ENCODE measurements around the gene SLCO3A1.
A peak's percentile ranks its signal among the peaks of the same experiment; 100 is the strongest.

Gene SLCO3A1

DNA sequence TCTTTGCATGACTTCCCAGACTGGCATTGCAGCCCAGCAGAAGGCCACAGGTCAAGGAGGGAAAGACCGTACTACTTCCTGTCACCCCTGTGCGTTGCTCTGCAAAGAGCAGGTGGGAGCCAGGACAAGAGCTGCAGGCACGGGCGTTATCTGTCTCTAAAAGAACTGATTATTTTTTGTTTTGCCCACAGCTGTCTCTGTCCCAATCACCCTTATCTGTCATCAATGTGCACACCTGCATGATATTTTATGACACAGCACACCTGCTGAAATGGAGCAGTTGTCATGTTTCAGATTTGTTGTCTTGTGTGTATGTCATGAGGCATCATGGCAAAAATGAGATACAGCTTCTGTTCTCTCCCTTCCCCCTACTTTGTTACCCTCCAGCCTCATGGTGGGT is 58.8 kb downstream of the SLCO3A1 start:
- no peak for DNase-seq

DNA sequence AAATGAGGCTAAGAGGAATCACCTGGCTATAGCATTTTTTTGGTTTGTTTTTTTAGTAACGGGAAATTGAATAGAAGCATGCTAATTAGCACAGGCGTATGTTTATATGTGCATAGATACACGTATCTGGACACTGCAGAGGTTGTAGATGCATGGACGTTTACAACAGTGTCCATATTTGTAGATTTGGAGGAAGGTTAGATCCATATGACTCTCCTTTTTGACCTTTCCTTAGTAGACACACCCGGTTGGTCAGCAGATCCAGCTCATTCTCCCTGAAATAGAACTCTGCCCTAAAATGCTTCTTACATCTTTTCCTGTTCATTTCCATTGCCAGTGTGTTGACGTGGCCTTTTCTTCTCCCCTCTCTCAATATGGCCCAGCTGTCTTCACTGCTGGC is 60.1 kb downstream of the SLCO3A1 start:
- no peak for DNase-seq

DNA sequence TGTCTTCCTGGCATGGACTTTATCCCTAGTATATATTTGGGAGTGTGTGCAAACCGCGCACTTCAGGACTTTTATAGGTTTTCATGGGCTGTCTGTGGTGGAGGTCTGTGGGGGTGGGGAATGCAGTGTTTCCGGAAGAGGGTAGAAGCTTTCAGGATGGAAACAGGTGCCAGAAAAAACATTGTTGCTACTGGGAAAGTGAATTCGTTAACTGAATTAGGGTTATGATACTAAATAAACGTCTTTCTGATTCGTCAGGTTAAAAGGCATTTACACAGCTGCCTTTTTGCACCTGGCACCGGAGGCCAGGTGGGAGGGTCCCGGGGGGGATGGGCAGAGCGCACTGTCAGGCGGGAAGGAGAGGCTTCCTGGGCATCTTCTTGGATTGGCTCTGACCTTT is 62.1 kb downstream of the SLCO3A1 start:
- DNase-seq: no peak

DNA sequence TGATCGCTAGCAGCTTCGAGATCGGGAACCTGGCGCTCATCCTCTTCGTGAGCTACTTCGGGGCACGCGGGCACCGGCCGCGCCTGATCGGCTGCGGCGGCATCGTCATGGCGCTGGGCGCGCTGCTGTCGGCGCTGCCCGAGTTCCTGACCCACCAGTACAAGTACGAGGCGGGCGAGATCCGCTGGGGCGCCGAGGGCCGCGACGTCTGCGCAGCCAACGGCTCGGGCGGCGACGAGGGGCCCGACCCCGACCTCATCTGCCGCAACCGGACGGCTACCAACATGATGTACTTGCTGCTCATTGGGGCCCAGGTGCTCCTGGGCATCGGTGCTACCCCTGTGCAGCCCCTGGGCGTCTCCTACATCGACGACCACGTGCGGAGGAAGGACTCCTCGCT is 62.5 kb downstream of the SLCO3A1 start:
- no peak for DNase-seq

DNA sequence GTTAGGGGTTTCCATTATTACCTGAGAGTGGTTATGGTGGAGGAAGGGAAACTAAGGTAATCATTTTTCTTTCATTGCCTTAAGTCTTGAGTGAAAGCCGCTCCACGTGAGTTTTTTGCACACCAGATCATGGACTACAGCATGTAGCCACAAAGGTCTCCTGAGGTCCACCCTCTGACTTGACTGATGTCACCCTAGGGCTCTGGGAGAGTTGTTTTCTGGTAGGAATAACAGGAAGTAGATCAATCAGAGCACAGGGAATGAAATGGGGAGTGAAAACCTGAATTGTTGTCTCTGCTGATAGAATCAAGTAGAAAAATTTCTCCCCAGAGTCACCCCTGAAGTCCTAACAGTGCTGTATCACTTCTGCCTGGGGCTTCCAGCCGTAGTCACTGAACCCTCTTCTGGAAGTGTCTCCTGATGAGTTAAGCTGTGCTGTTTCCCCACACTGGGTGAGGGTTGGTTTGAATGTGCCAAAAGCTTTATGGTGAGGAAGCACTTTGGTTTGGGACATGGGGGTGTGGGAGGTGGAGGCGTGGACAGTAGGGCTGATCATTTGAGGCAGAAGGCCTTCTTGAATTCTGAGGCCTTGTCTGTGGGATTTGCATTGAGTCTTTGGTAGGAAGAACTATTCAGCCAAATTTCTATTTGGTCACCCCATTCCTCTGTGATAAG is 64.3 kb downstream of the SLCO3A1 start:
- DNase-seq: peak; percentile 86 to 94

DNA sequence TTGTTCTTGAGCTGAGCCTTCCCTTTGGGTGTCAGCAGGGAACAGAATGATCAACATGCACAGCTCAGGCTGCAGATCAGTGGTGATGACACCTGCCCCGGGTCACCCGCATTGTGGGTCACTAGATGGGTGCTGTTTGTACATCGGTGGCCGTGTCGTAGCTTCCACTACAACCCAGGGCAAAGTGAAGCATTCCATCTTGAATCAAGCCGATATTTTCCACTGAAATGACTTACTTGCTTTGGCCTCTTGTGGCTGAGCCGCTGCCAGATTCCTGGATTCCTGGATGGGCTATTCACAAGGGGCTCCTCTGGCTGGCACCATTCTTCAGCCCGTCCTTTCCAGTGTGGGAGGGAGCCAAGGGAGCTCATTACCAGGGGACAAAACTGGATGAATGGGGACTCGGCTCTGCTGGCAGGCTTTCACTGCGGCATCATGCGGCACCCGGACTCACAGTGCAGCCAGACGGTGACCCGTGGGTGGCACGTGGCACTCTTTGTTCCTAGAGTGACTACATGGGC is 65.6 kb downstream of the SLCO3A1 start:
- no peak for DNase-seq

DNA sequence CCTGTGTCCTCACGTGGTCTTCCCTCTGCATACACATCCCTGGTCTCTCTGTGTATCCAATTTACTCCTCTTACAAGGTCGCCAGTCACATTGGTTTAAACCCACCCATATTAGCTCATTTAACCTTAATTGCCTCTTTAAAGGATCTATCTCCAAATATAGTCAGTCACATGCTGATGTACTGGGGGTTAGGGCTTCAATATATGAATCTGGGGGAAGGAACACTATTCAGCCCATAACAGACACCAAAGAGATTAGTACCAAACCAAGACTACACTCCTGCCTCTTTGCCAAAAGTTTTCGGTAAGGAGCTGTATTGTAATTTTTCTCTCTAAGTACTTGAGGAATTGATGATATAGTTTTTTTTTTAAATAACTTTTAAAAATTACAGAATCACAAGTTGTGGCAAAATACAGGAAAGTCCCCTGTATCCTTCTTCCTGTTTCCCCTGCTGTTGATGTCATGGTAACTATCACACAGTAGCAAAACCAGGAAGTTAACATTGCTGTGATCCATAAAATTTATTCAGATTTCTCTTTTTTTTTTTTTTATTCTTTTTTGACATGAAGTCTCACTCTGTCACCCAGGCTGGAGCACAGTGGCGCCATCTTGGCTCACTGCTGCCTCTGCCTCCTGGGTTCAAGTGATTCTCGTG is 67.8 kb downstream of the SLCO3A1 start:
- peak; percentile 67 to 89 for DNase-seq

DNA sequence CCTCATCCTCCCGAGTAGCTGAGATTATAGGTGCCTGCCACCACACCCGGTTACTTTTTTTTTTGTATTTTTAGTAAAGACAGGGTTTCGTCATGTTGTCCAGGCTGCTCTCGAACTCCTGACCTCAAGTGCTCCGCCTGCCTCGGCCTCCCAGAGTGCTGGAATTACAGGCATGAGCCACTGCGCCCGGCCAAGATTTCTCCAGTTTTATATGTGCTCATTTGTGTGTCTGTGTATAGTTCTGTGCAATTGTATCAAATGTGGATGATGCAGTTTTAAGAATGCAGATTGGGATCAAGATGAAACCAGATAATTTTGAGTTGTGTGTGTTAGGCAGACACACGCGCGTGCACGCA is 68.3 kb downstream of the SLCO3A1 start:
- DNase-seq: no peak

DNA sequence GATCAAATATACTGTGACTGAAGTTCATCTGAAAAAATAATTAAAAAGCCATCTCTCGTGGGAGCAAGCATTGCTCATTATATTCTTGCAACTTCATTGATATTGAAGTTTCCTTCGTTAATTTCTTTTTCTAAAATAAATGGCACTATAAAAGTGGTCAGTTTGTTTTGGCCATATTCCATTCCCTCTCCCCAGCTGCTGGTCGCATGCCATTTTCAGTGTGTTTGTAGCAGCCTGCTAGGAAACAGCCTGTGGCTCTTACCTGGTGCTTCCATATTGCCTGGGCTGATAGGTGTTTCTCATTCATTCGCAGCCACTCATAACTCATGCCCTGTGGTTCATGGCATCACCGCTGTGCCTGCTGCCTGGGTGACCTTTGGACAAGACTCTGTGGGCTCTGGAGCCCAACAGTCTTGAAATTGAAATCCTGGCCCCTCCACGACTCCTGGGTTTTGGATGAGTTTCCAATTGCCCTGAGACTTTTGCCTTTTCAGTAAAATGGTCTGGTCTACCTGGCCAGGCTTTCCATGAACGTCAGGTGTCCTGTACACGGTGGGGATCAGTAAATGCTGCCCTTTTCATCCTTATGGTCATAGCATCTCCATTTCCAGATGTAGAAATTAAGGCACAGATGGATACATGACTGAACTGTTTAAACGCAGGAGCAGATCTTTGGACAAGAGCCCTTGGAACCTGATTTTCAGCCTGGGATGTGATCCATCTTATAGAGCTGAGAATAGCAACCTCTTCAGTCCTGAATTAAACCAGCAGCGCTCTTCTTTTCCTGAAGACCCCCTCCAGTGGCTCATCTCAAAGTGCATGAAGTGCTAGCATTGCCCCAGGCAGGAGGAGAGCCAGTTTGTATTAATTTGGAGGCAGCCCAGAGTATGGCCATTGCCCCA is 69.4 kb downstream of the SLCO3A1 start:
- DNase-seq: no peak

DNA sequence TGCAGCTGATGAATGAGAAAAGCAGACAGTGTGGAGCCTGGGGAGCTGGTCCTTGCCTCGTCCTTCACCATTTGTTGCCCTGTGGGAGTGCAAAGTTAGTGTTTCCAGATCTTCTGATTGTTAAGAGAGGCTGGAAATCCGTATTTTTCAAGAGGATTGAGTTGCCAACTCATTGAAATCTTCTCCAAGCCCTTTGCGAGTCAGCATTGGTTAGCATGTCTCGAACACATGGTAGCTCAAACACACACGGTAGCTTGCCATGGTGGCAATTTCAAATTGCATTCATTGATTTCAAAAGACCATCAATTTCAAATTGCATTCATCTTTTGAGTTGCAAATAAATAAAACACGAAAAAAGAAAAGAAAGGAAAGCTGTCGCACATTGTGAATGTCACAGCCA is 70.7 kb downstream of the SLCO3A1 start:
- DNase-seq: no peak

DNA sequence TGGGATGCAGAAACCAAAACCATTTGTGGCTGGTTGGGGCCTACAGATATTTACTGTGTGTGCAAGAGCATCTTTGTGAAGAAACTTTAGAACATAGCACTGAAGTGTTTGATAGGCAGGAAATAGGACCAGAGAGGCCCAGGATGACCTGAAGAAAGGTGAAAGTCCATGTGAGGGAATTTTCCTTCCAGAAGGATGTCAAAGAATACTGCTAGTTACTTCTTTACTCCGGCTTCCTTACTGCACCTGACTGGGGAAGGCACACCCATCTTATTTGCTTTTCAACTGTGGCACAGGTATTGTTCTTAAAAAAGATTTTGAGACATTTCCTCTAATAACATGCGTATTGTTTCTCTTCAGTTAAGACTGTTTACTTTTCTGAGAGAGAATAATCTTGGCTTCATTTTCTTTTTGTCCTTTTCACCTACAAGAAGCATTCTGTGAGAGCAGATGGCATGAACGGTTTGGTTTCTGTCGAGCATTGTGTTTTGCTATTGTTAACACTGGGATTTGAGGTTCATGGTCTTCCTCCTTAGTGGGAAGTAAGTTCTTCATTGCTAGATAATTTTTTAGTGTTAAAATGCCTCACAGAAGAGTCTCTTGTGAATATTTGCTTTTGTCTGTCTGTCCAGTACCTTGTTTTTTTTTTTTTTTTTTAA is 71.5 kb downstream of the SLCO3A1 start:
- no peak for DNase-seq

DNA sequence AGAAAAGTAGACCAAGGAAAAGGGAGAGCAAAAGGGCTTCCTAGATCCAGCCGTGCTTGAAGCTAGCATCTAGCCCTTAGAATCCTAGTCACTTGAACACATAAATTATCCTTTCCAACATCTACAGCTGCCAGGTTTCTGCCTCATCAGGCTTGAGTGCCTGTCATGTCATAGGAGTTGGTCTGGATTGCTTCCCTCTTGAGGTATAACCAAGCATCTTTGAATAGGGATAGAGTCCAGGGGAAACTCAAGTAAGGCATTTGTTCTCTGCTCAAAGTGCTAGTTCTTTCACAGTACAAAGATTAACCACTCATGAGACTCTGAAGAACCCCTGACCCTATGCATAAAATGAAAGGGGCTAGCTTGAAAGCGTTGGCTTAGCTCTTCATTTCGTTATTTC is 72.3 kb downstream of the SLCO3A1 start:
- DNase-seq: no peak

DNA sequence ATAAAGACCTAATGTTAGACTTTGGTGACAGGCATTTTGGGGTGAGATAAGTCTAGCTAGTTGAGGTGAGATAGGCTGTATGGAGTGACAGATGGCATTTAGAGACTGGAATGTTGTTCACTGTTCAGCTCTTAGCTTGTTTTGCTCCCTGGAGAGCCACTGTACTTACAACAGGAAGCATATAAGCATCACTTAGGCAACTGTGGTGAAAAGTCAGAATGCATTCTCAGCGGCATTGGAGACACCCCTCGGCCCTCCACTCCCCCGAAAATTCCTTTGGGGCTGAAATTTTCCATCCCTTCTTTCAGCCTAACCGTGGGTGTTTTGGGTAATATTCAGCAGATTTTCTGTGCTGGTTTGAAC is 73.4 kb downstream of the SLCO3A1 start:
- DNase-seq: no peak

DNA sequence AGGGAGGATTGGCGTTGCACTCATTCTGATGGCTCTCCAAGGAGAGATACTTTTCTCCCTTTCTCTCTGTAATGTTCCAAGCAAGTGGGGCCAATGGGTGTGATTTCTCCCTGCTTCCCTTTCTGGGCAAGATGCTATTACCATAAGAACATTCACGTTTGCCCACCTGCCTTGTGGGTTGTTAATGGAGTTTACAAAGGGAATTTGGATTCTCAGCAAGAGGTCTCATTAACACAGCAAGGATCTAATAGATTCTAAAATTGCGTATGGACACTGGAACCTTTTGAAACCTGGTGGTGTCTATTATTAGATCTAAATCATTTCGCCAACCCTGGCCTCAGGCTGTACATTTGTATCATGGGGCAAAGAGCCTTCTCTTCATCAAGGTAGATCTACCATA is 74.1 kb downstream of the SLCO3A1 start:
- no peak for DNase-seq

DNA sequence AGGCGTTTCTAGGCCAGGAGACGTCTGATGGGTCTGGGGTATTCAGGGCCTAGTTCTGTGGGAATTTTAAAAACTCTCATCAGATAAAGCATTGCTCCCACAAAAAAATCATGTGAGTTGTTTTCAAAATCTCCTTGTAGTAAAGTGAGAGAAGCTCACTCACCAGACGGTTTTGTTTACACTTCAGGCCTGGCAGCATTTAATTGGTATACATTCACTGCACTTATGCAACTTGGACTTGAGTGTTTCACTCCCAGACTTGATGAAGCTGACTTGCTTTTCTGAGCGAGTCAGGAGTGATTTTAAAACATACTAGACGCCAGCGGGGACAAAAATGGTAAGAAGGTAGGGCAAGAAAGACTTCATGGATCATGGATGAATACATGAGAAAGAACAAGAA is 75.2 kb downstream of the SLCO3A1 start:
- no peak for DNase-seq

DNA sequence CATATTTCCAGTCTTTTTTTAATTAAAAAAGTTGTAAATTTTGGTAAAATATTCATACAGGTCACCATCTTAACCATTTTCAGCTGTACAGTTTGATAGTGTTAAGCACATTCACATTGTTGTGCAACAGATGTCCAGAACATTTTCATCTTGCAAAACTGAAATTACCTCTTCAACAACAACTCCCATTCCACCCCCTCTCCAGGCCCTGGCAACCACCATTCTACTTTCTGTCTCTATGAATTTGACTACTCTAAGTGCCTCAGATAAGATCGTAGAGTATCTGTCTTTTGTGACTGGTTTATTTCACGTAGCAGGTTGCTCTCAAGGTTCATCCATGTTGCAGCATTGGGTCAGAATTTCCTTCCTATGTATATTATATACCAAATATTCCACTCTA is 76.0 kb downstream of the SLCO3A1 start:
- DNase-seq: no peak

DNA sequence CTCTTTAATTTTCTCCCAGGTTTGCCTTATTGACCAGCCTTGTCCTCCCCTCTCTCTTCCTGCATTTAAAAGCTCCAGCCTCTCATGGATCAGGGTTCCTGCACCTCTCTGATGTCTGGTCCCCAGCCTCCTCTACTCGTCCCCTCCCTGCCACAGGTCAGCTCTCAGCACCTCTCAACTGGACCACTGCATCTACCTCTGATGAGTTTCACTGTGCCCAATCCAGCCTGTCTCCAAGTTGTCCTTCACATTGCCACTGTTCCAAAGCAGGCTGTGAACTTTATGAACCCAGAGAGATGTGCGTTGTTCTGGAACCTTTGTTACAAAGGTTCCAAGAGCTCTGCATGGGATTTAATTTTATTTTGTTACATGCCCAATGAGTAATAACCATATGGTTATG is 76.6 kb downstream of the SLCO3A1 start:
- DNase-seq: no peak

DNA sequence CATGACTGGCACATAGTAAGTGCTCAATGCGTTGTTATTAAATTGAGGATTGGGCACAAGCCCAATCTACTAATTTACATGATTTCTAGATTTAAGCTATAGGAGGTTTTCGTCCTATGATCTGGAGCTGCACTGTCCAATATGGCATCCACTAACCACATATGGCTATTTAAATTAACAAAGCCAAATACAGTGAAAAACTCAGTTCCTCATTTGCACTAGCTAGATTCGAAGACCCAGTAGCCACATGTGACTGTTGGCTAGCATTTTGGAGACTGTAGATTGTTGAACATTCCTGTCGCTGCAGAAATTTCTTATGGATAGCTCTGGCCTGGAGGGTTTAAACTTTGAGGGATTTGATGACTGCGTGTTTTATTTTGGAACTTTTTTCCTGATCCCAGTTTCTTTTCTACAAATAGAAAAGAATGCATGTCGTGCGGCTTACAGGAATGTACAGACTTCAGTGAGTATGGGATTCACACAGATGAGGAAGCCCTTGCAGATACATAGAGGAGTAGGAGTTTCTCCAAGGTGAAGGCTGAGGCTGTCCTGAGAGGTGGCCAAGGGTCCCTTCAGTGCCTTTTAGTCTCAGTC is 82.8 kb downstream of the SLCO3A1 start:
- DNase-seq: peak in 1 of 2 donors; percentile 20

DNA sequence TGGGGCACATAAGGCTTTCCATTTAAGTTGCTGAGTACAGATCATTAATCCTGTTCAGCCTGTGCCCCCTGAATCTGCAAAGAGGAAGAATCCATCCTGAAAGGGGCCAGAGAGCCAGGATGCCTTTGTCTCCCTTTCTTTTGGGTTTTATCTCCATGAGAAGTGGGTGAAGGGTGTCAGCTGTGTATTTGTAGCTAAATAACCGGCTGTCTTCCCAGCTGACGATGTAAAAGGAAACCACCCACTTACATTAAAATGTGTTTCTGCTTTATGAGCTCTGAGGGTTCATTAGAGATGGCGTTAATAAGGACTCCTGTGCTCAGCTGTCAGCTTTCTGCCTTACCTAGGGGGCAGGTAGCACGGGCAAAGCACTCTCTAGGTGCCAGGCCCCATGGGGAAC is 83.4 kb downstream of the SLCO3A1 start:
- DNase-seq: peak; percentile 24 to 41

DNA sequence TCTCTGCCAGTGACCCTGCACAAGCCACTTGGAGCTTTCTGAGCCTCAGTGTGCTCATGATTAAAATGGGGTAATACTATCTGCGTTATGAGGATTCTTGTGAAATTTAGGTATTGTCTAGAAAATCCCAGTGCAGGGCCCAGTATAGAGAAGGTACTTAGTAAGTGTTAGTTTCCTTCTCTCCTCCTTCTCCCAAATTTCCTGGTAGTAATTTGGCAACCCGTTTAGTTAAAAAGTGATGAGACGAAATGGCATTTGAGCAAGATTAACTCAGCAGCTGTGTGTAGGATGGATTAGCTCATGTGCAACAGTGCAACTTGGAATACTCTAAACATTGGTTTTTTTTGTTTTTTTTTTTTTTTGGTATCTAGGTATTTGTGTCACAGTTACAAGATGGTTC is 84.6 kb downstream of the SLCO3A1 start:
- DNase-seq: peak; percentile 46 to 56

DNA sequence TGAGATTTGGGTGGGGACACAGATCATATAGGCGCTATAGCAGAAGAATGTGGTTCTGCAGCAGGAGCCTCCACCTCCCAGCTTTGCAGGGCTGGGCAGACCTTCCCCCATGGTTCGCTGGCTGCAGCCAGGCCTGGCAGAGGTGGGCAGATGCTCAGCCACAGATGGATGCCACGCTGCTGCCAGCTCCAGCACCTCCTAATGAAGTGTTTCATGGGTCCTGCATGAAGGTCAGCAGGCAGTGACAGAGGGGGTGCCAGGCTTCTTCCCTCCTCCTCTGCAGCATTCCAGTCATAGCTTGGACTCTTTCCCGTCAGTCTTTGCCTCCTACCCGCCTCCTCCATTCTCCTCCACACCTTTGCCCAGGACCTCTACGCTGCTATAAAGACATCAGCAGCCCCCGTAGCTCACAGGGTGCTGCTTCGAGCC is 85.9 kb downstream of the SLCO3A1 start:
- no peak for DNase-seq
